Trophoblast cell (in vitro differentiated cells and primary cell): ENCODE results near the gene DNAH9.

ENCODE experiments used
- DNase-seq, 2 donors: peaks; one replicate each; pipeline ENCODE4 v3.0.0-alpha.2; 2016
- H2AFZ ChIP-seq: 2 replicates; pipeline ENCODE4 v1.6.1; 2013; ENCODE audit warnings: low read length, moderate library complexity, mild to moderate bottlenecking; ENCODE audit not compliant: insufficient read depth, poor library complexity
- H2AK5ac ChIP-seq: 2 replicates; pipeline ENCODE4 v1.6.1; 2013; ENCODE audit warnings: mild to moderate bottlenecking, low read length
- H2BK120ac ChIP-seq: 2 replicates; pipeline ENCODE4 v1.6.1; 2013; ENCODE audit warnings: low read length, mild to moderate bottlenecking, moderate library complexity; ENCODE audit not compliant: insufficient read depth, poor library complexity
- H2BK12ac ChIP-seq: 2 replicates; pipeline ENCODE4 v1.6.1; 2013; ENCODE audit warnings: mild to moderate bottlenecking, low read length, moderate library complexity
- H2BK5ac ChIP-seq: 2 replicates; pipeline ENCODE4 v1.6.1; 2013; ENCODE audit warnings: low read length, low read depth, moderate library complexity, mild to moderate bottlenecking; ENCODE audit not compliant: poor library complexity
- H3K14ac ChIP-seq: 2 replicates; pipeline ENCODE4 v1.6.1; 2013; ENCODE audit warnings: mild to moderate bottlenecking, low read length
- H3K18ac ChIP-seq: 2 replicates; pipeline ENCODE4 v1.6.1; 2013; ENCODE audit warnings: mild to moderate bottlenecking, low read length
- H3K23ac ChIP-seq: 2 replicates; pipeline ENCODE4 v1.6.1; 2013; ENCODE audit warnings: low read length
- H3K27ac ChIP-seq: 2 replicates; pipeline ENCODE4 v1.5.1; 2013; ENCODE audit warnings: low read depth, mild to moderate bottlenecking, inconsistent platforms, low read length, moderate library complexity
- H3K27me3 ChIP-seq: 2 replicates; pipeline ENCODE4 v1.6.1; 2013; ENCODE audit warnings: inconsistent platforms, mild to moderate bottlenecking, low read length, moderate library complexity; ENCODE audit not compliant: insufficient read depth
- H3K36me3 ChIP-seq, 2 experiments: 1 replicate in 1 of 2; 2 replicates in 1 of 2; pipeline ENCODE4 v1.6.1; 2013; ENCODE audit warnings: low read length in 2 of 2, mild to moderate bottlenecking in 2 of 2, moderate library complexity in 1 of 2; ENCODE audit not compliant: insufficient read depth in 2 of 2, control insufficient read depth in 1 of 2
- H3K4ac ChIP-seq: 2 replicates; pipeline ENCODE4 v1.6.1; 2013; ENCODE audit warnings: low read depth, mild to moderate bottlenecking, low read length, moderate library complexity
- H3K4me1 ChIP-seq, 2 experiments: 1 replicate in 1 of 2; 2 replicates in 1 of 2; pipeline ENCODE4 v1.6.1; 2013; ENCODE audit warnings: low read length in 2 of 2, mild to moderate bottlenecking in 2 of 2, moderate library complexity in 1 of 2; ENCODE audit not compliant: insufficient read depth in 2 of 2, control insufficient read depth in 1 of 2
- H3K4me2 ChIP-seq: 2 replicates; pipeline ENCODE4 v1.6.1; 2013; ENCODE audit warnings: inconsistent platforms, mild to moderate bottlenecking, low read length, moderate library complexity
- H3K4me3 ChIP-seq: 2 replicates; pipeline ENCODE4 v1.5.1; 2013; ENCODE audit warnings: mild to moderate bottlenecking, low read depth, low read length, inconsistent platforms
- H3K79me1 ChIP-seq: one replicate; pipeline ENCODE4 v1.6.1; 2013; ENCODE audit warnings: low read length
- H3K79me2 ChIP-seq: 2 replicates; pipeline ENCODE4 v1.6.1; 2013; ENCODE audit warnings: low read length, mild to moderate bottlenecking; ENCODE audit not compliant: control insufficient read depth, insufficient read depth, poor library complexity
- H3K9ac ChIP-seq: 2 replicates; pipeline ENCODE4 v1.6.1; 2013; ENCODE audit warnings: mild to moderate bottlenecking, low read length
- H3K9me3 ChIP-seq: 2 replicates; pipeline ENCODE4 v1.6.1; 2013; ENCODE audit warnings: low read depth, mild to moderate bottlenecking, control low read depth, inconsistent platforms, low read length; ENCODE audit not compliant: insufficient read depth
- H4K12ac ChIP-seq: 2 replicates; pipeline ENCODE4 v1.6.1; 2013; ENCODE audit warnings: low read depth, mild to moderate bottlenecking, low read length, moderate library complexity
- H4K8ac ChIP-seq: 2 replicates; pipeline ENCODE4 v1.6.1; 2013; ENCODE audit warnings: low read depth, mild to moderate bottlenecking, low read length, moderate library complexity
- H4K91ac ChIP-seq: one replicate; pipeline ENCODE4 v1.6.1; 2013; ENCODE audit warnings: low read depth, mild to moderate bottlenecking, low read length, moderate library complexity
- WGBS: extraction: QIAGEN DNeasy Blood & Tissue Kit; methylation state at CpG from one replicate; pipeline ENCODE4 v1.1.7; 2013; ENCODE audit warnings: missing lambda C conversion rate; ENCODE audit not compliant: insufficient read length, insufficient coverage; ENCODE audit errors: extremely low coverage; 5-methylcytosine and 5-hydroxymethylcytosine counted together

Gene DNAH9

GRCh38 chr17:11900041-11900476, 301.8 kb downstream of the DNAH9 start:
- H3K27ac ChIP-seq: no peak overlapping the region
- no peak overlapping the region for H3K14ac ChIP-seq
- no peak overlapping the region for H3K4me2 ChIP-seq
- H3K18ac ChIP-seq: no peak overlapping the region
- H3K9ac ChIP-seq: no peak overlapping the region
- no peaks in the 10 kb centered on the region for H3K9me3 ChIP-seq
- no peak overlapping the region for H3K4me3 ChIP-seq
- H2BK5ac ChIP-seq: no peak overlapping the region
- H2BK12ac ChIP-seq: no peak overlapping the region
- no CpG with 5 or more reads among the region's 6 CpGs for WGBS
- H4K12ac ChIP-seq: no peak overlapping the region
- no peaks in the 10 kb centered on the region for H3K79me1 ChIP-seq
- H3K23ac ChIP-seq: no peak overlapping the region
- no peak overlapping the region for H4K91ac ChIP-seq
- no peak overlapping the region for H2BK120ac ChIP-seq
- no peak overlapping the region for H2AFZ ChIP-seq
- no peak overlapping the region for H4K8ac ChIP-seq
- H3K27me3 ChIP-seq: no peaks in the 10 kb centered on the region
- no peak overlapping the region for H2AK5ac ChIP-seq
- H3K4me1 ChIP-seq: no peaks in the 10 kb centered on the region
- no peak overlapping the region for H3K4ac ChIP-seq
- no peak for DNase-seq
- H3K79me2 ChIP-seq: no peaks in the 10 kb centered on the region
- H3K36me3 ChIP-seq: no peaks in the 10 kb centered on the region

- Histone ChIP-seq H3K23ac (no peak overlapping the region), H3K9me3 (no peaks in the 10 kb centered on the region), H2BK5ac (no peak overlapping the region), H3K4me1 (no peaks in the 10 kb centered on the region), H2BK12ac (no peak overlapping the region), H4K8ac (no peak overlapping the region), H4K12ac (no peak overlapping the region), H4K91ac (no peak overlapping the region), H3K14ac (no peak overlapping the region), H3K27ac (no peak overlapping the region), H3K9ac (no peak overlapping the region), H2AFZ (no peak overlapping the region), H3K4ac (no peak overlapping the region), H2AK5ac (no peak overlapping the region), H3K27me3 (no peaks in the 10 kb centered on the region), H3K18ac (no peak overlapping the region), H3K4me2 (no peak overlapping the region), H3K4me3 (no peak overlapping the region), H3K79me1 (no peaks in the 10 kb centered on the region), H3K36me3 (no peaks in the 10 kb centered on the region), H3K79me2 (no peaks in the 10 kb centered on the region), H2BK120ac (no peak overlapping the region)
- DNase-seq: no peak
- no CpG with 5 or more reads among the region's 3 CpGs for WGBS
Measured at GRCh38 chr17:11900655-11901054, 302.4 kb downstream of the DNAH9 start.

- DNase-seq: no peak
- Histone ChIP-seq H3K4me1 (no peaks in the 10 kb centered on the region), H3K9me3 (no peaks in the 10 kb centered on the region), H3K4me3 (no peak overlapping the region), H3K79me2 (no peaks in the 10 kb centered on the region), H3K4ac (no peak overlapping the region), H2BK12ac (no peak overlapping the region), H3K9ac (no peak overlapping the region), H3K23ac (no peak overlapping the region), H3K18ac (no peak overlapping the region), H3K27ac (no peak overlapping the region), H2AK5ac (no peak overlapping the region), H4K8ac (no peak overlapping the region), H3K79me1 (no peaks in the 10 kb centered on the region), H3K4me2 (no peak overlapping the region), H3K14ac (no peak overlapping the region), H2AFZ (no peak overlapping the region), H4K91ac (no peak overlapping the region), H2BK120ac (no peak overlapping the region), H3K36me3 (no peaks in the 10 kb centered on the region), H3K27me3 (no peaks in the 10 kb centered on the region), H2BK5ac (no peak overlapping the region), H4K12ac (no peak overlapping the region)
- WGBS: no CpG with 5 or more reads among the region's 2 CpGs
Measured at GRCh38 chr17:11901931-11902330, 303.7 kb downstream of the DNAH9 start.

GRCh38 chr17:11908711-11909146, 310.5 kb downstream of the DNAH9 start:
- Histone ChIP-seq H3K23ac (no peak overlapping the region), H3K14ac (no peak overlapping the region), H3K4me3 (no peak overlapping the region), H3K9ac (no peak overlapping the region), H3K79me2 (no peaks in the 10 kb centered on the region), H2BK5ac (no peak overlapping the region), H2AFZ (no peak overlapping the region), H3K36me3 (no peaks in the 10 kb centered on the region), H3K4ac (no peak overlapping the region), H3K18ac (no peak overlapping the region), H3K4me2 (no peak overlapping the region), H4K12ac (no peak overlapping the region), H3K4me1 (no peaks in the 10 kb centered on the region), H2BK12ac (no peak overlapping the region), H4K91ac (no peak overlapping the region), H2BK120ac (no peak overlapping the region), H3K27ac (no peak overlapping the region), H4K8ac (no peak overlapping the region), H3K9me3 (no peaks in the 10 kb centered on the region), H3K27me3 (no peaks in the 10 kb centered on the region), H2AK5ac (no peak overlapping the region), H3K79me1 (no peaks in the 10 kb centered on the region)
- WGBS: no CpG with 5 or more reads among the region's 7 CpGs
- DNase-seq: no peak
